Parathyroid adenoma (tissue), 2 donors: Measurements from ENCODE around the gene FBXO48.
"Not testable (repeated sequence)": the region's sequence is repeated elsewhere in the genome, so short reads cannot be mapped to it uniquely, and the experiment has no call there.

ENCODE experiments used
- H2AFZ ChIP-seq: fragments of 300-600 bp; sonication (generic); one replicate; pipeline ENCODE4 v1.7.0; 2017; ENCODE audit warnings: antibody characterized with exemption, mild to moderate bottlenecking
- H3K27ac ChIP-seq: fragments of 300-600 bp; sonication (generic); one replicate; pipeline ENCODE4 v1.7.0; 2017
- H3K27me3 ChIP-seq: fragments of 300-600 bp; sonication (generic); one replicate; pipeline ENCODE4 v1.7.0; 2017; ENCODE audit warnings: low read length; ENCODE audit not compliant: control insufficient read depth, insufficient read depth
- H3K36me3 ChIP-seq: fragments of 300-600 bp; sonication (generic); one replicate; pipeline ENCODE4 v1.7.0; 2017; ENCODE audit warnings: low read length; ENCODE audit not compliant: control insufficient read depth, insufficient read depth
- H3K4me1 ChIP-seq: fragments of 300-600 bp; sonication (generic); one replicate; pipeline ENCODE4 v1.7.0; 2017; ENCODE audit warnings: control low read depth
- H3K4me2 ChIP-seq: fragments of 300-600 bp; sonication (generic); one replicate; pipeline ENCODE4 v1.7.0; 2017; ENCODE audit warnings: low read length
- H3K4me3 ChIP-seq: fragments of 300-600 bp; sonication (generic); one replicate; pipeline ENCODE4 v1.7.0; 2017; ENCODE audit warnings: low read depth, low read length
- H3K79me2 ChIP-seq: fragments of 300-600 bp; sonication (generic); one replicate; pipeline ENCODE4 v1.7.0; 2017; ENCODE audit warnings: control low read depth
- H3K9ac ChIP-seq: fragments of 300-600 bp; sonication (generic); one replicate; pipeline ENCODE4 v1.7.0; 2017; ENCODE audit warnings: mild to moderate bottlenecking
- H3K9me3 ChIP-seq: fragments of 300-600 bp; sonication (generic); one replicate; pipeline ENCODE4 v1.7.0; 2017; ENCODE audit warnings: low read length; ENCODE audit not compliant: control insufficient read depth
- CTCF ChIP-seq: fragments of 300-600 bp; sonication (generic); IDR thresholded peaks from one replicate; pipeline ENCODE4 v1.7.0; 2017; ENCODE audit warnings: antibody characterized with exemption, mild to moderate bottlenecking
- donor health status: primary hyperparathyroidism.

FBXO48 gene

GRCh38 chr2:68452158-68452900 lies 14.8 kb downstream of the FBXO48 start:
- Histone ChIP-seq H3K4me2 (no peak overlapping the region), H3K4me3 (no peak overlapping the region), H3K9me3 (no peaks in the 10 kb centered on the region), H3K4me1 (no peaks in the 10 kb centered on the region), H3K79me2 (no peaks in the 10 kb centered on the region), H3K27ac (peak overlapping the region; percentile 6), H2AFZ (peak overlapping the region; percentile 48), H3K36me3 (no peaks in the 10 kb centered on the region), H3K27me3 (no peaks in the 10 kb centered on the region), H3K9ac (no peak overlapping the region)
- no peak for TF ChIP-seq CTCF

- Histone ChIP-seq H3K79me2 (no peaks in the 10 kb centered on the region), H3K27me3 (no peaks in the 10 kb centered on the region), H3K9me3 (no peaks in the 10 kb centered on the region), H3K27ac (no peak overlapping the region), H3K4me3 (no peak overlapping the region), H3K4me2 (no peak overlapping the region), H3K36me3 (no peaks in the 10 kb centered on the region), H3K9ac (no peak overlapping the region), H2AFZ (no peak overlapping the region), H3K4me1 (no peaks in the 10 kb centered on the region)
- TF ChIP-seq CTCF: no peak
These were observed 18.1 kb downstream of the FBXO48 start for GRCh38 chr2:68448671-68449653.

- Histone ChIP-seq H3K27ac (no peak overlapping the region), H3K79me2 (no peaks in the 10 kb centered on the region), H3K9ac (no peak overlapping the region), H3K4me1 (no peaks in the 10 kb centered on the region), H2AFZ (no peak overlapping the region), H3K9me3 (no peaks in the 10 kb centered on the region), H3K27me3 (no peaks in the 10 kb centered on the region), H3K4me3 (no peak overlapping the region), H3K4me2 (no peak overlapping the region), H3K36me3 (no peaks in the 10 kb centered on the region)
- TF ChIP-seq CTCF: no peak
These were observed 20.0 kb downstream of the FBXO48 start for GRCh38 chr2:68447118-68447517.

- not testable (repeated sequence) for H3K4me2 ChIP-seq, H3K27ac ChIP-seq, H3K36me3 ChIP-seq, H3K79me2 ChIP-seq, H3K9ac ChIP-seq, H3K9me3 ChIP-seq, H2AFZ ChIP-seq, H3K4me3 ChIP-seq, H3K27me3 ChIP-seq, H3K4me1 ChIP-seq
These were observed 20.7 kb downstream of the FBXO48 start for GRCh38 chr2:68446425-68446824.

GRCh38 chr2:68441994-68442322 lies 25.1 kb downstream of the FBXO48 start:
- Histone ChIP-seq H3K27me3 (no peaks in the 10 kb centered on the region), H3K36me3 (no peaks in the 10 kb centered on the region), H3K9ac (no peak overlapping the region), H3K4me3 (no peak overlapping the region), H3K4me1 (peaks cover 2% of the 10 kb centered on the region), H3K79me2 (no peaks in the 10 kb centered on the region), H3K27ac (no peak overlapping the region), H3K4me2 (no peak overlapping the region), H2AFZ (peak overlapping the region; percentile 5), H3K9me3 (no peaks in the 10 kb centered on the region)
- TF ChIP-seq CTCF: no peak
